Measurements from ENCODE around the gene ZNF554.

ZNF554 gene

GRCh38 chr19:2856457-2857050 is 36.9 kb downstream of the ZNF554 start:
- no peaks in the 10 kb centered on the region for H3K4me1 ChIP-seq (ENCODE audit: control insufficient read depth, low read length)
- TF ChIP-seq EZH2phosphoT487 (IDR thresholded peaks at IDR 0.05; ENCODE audit: borderline replicate concordance, low read length), result no peak
- TF ChIP-seq, protein P1, sequence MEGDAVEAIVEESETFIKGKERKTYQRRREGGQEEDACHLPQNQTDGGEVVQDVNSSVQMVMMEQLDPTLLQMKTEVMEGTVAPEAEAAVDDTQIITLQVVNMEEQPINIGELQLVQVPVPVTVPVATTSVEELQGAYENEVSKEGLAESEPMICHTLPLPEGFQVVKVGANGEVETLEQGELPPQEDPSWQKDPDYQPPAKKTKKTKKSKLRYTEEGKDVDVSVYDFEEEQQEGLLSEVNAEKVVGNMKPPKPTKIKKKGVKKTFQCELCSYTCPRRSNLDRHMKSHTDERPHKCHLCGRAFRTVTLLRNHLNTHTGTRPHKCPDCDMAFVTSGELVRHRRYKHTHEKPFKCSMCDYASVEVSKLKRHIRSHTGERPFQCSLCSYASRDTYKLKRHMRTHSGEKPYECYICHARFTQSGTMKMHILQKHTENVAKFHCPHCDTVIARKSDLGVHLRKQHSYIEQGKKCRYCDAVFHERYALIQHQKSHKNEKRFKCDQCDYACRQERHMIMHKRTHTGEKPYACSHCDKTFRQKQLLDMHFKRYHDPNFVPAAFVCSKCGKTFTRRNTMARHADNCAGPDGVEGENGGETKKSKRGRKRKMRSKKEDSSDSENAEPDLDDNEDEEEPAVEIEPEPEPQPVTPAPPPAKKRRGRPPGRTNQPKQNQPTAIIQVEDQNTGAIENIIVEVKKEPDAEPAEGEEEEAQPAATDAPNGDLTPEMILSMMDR (IDR thresholded peaks at IDR 0.05; ENCODE audit: low read depth, low read length, poor library complexity, severe bottlenecking), result no peak
- H3K27ac ChIP-seq (ENCODE audit: low read depth, low read length), result no peak overlapping the region
- H3K4me2 ChIP-seq (ENCODE audit: low read length), result no peak overlapping the region
- peaks cover 26% of the 10 kb centered on the region for H3K9me3 ChIP-seq (ENCODE audit: control insufficient read depth, insufficient read depth, low read length)
- H3K4me3 ChIP-seq (ENCODE audit: low read length), result no peak overlapping the region
- peaks cover 37% of the 10 kb centered on the region for H3K36me3 ChIP-seq (ENCODE audit: control insufficient read depth, low read length)
- H3K27me3 ChIP-seq (ENCODE audit: control insufficient read depth, low read length), result no peaks in the 10 kb centered on the region
- H3K79me2 ChIP-seq (ENCODE audit: control insufficient read depth, low read length), result no peaks in the 10 kb centered on the region
- H4K20me1 ChIP-seq (ENCODE audit: control insufficient read depth, insufficient read depth, low read depth, low read length), result no peaks in the 10 kb centered on the region
- no peaks in the 10 kb centered on the region for H3K9me2 ChIP-seq (replicated peaks; ENCODE audit: control insufficient read depth, low read length)
- no peaks in the 10 kb centered on the region for H3F3A ChIP-seq (ENCODE audit: control insufficient read depth, insufficient read depth)

GRCh38 chr19:2858864-2859263 is 39.2 kb downstream of the ZNF554 start:
- Histone ChIP-seq H3K4me1 (ENCODE audit: control insufficient read depth, low read length) (no peaks in the 10 kb centered on the region), H3K9me2 (replicated peaks; ENCODE audit: control insufficient read depth, low read length) (no peaks in the 10 kb centered on the region), H3K4me2 (ENCODE audit: low read length) (no peak overlapping the region), H3K79me2 (ENCODE audit: control insufficient read depth, low read length) (no peaks in the 10 kb centered on the region), H3K27ac (ENCODE audit: low read depth, low read length) (no peak overlapping the region), H3K4me3 (ENCODE audit: low read length) (no peak overlapping the region), H3F3A (ENCODE audit: control insufficient read depth, insufficient read depth) (no peaks in the 10 kb centered on the region), H4K20me1 (ENCODE audit: control insufficient read depth, insufficient read depth, low read depth, low read length) (no peaks in the 10 kb centered on the region), H3K27me3 (ENCODE audit: control insufficient read depth, low read length) (no peaks in the 10 kb centered on the region), H3K9me3 (ENCODE audit: control insufficient read depth, insufficient read depth, low read length) (peaks cover 9% of the 10 kb centered on the region; the same call in 1 of the 2 replicates), H3K36me3 (ENCODE audit: control insufficient read depth, low read length) (peaks cover 14% of the 10 kb centered on the region)
- TF ChIP-seq, protein P1 (IDR thresholded peaks at IDR 0.05; ENCODE audit: low read depth, low read length, poor library complexity, severe bottlenecking), result no peak

DNA sequence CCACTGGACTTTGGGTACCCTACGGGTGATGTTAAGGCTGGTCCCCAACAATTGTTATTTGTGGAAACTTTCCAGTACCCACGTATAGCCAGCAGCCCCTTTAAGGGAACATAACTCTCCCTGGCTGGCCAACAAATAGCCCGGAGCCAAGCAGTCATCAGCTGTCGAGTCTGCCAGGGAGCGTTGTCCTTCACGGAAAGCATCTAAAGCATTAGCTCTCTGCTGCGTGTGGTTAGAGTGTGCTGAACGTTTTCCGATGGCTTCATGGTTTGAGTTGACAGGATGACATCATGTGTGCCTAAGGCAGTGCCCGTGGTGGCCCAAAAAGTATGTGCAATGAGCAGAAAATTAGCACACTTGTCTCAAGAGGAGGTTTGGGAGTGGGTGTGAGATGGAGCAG is 44.1 kb downstream of the ZNF554 start:
- Histone ChIP-seq H3K36me3 (ENCODE audit: control insufficient read depth, low read length) (no peaks in the 10 kb centered on the region), H4K20me1 (ENCODE audit: control insufficient read depth, insufficient read depth, low read depth, low read length) (no peaks in the 10 kb centered on the region), H3K27me3 (ENCODE audit: control insufficient read depth, low read length) (no peaks in the 10 kb centered on the region), H3K4me1 (ENCODE audit: control insufficient read depth, low read length) (no peaks in the 10 kb centered on the region), H3K4me2 (ENCODE audit: low read length) (no peak overlapping the region), H3K27ac (ENCODE audit: low read depth, low read length) (no peak overlapping the region), H3K9me2 (replicated peaks; ENCODE audit: control insufficient read depth, low read length) (no peaks in the 10 kb centered on the region), H3K79me2 (ENCODE audit: control insufficient read depth, low read length) (no peaks in the 10 kb centered on the region), H3K4me3 (ENCODE audit: low read length) (no peak overlapping the region), H3F3A (ENCODE audit: control insufficient read depth, insufficient read depth) (no peaks in the 10 kb centered on the region), H3K9me3 (ENCODE audit: control insufficient read depth, insufficient read depth, low read length) (peaks cover 12% of the 10 kb centered on the region; the same call in 1 of the 2 replicates)
- TF ChIP-seq, protein P1 (IDR thresholded peaks at IDR 0.05; ENCODE audit: low read depth, low read length, poor library complexity, severe bottlenecking), result no peak
- no peak for TF ChIP-seq EZH2phosphoT487 (IDR thresholded peaks at IDR 0.05; ENCODE audit: borderline replicate concordance, low read length)

All from DOHH2 (cell line).